ENCODE results near the gene DYSF.

The DYSF gene

GRCh38 chr2:71551631-71551915 lies 98.2 kb downstream of the DYSF start:
- H4K20me1 ChIP-seq (ENCODE audit: insufficient read depth, low read length, poor library complexity, severe bottlenecking), result no peaks in the 10 kb centered on the region
- H3K4me1 ChIP-seq (ENCODE audit: insufficient read depth, low read length, poor library complexity, severe bottlenecking), result no peaks in the 10 kb centered on the region
- no peaks in the 10 kb centered on the region for H3K9me3 ChIP-seq (ENCODE audit: insufficient read depth, low read depth, low read length)
- no peak overlapping the region for H2AFZ ChIP-seq (ENCODE audit: low read length)
- H3K4me3 ChIP-seq (ENCODE audit: low read length, poor library complexity, severe bottlenecking), result no peak overlapping the region
- H3K4me2 ChIP-seq (ENCODE audit: low read depth, low read length, poor library complexity, severe bottlenecking), result no peak overlapping the region
- H3K36me3 ChIP-seq (ENCODE audit: insufficient read depth, low read length), result no peaks in the 10 kb centered on the region
- H3K27me3 ChIP-seq (ENCODE audit: insufficient read depth, low read length, poor library complexity, severe bottlenecking), result no peaks in the 10 kb centered on the region
- no peak overlapping the region for H3K9ac ChIP-seq (ENCODE audit: low read depth, low read length, poor library complexity, severe bottlenecking)
- H3K79me2 ChIP-seq (ENCODE audit: insufficient read depth, low read length), result no peaks in the 10 kb centered on the region
- TF ChIP-seq CTCF (conservative IDR thresholded peaks at IDR 0.05; ENCODE audit: low read length) (no peak), EZH2phosphoT487 (IDR thresholded peaks at IDR 0.05; ENCODE audit: borderline replicate concordance) (no peak)
- H3F3A ChIP-seq (ENCODE audit: low read depth), result no peaks in the 10 kb centered on the region
- no peaks in the 10 kb centered on the region for H3K9me2 ChIP-seq (replicated peaks; ENCODE audit: low read depth, low read length)

GRCh38 chr2:71552356-71552755 lies 99.0 kb downstream of the DYSF start:
- no peaks in the 10 kb centered on the region for H3K36me3 ChIP-seq (ENCODE audit: insufficient read depth, low read length)
- H3K4me3 ChIP-seq (ENCODE audit: low read length, poor library complexity, severe bottlenecking), result no peak overlapping the region
- H3F3A ChIP-seq (ENCODE audit: low read depth), result no peaks in the 10 kb centered on the region
- no peaks in the 10 kb centered on the region for H3K79me2 ChIP-seq (ENCODE audit: insufficient read depth, low read length)
- no peaks in the 10 kb centered on the region for H3K9me3 ChIP-seq (ENCODE audit: insufficient read depth, low read depth, low read length)
- H3K27me3 ChIP-seq (ENCODE audit: insufficient read depth, low read length, poor library complexity, severe bottlenecking), result no peaks in the 10 kb centered on the region
- no peaks in the 10 kb centered on the region for H3K9me2 ChIP-seq (replicated peaks; ENCODE audit: low read depth, low read length)
- H3K4me2 ChIP-seq (ENCODE audit: low read depth, low read length, poor library complexity, severe bottlenecking), result no peak overlapping the region
- H2AFZ ChIP-seq (ENCODE audit: low read length), result no peak overlapping the region
- no peaks in the 10 kb centered on the region for H3K4me1 ChIP-seq (ENCODE audit: insufficient read depth, low read length, poor library complexity, severe bottlenecking)
- no peak overlapping the region for H3K9ac ChIP-seq (ENCODE audit: low read depth, low read length, poor library complexity, severe bottlenecking)
- no peaks in the 10 kb centered on the region for H4K20me1 ChIP-seq (ENCODE audit: insufficient read depth, low read length, poor library complexity, severe bottlenecking)
- TF ChIP-seq EZH2phosphoT487 (IDR thresholded peaks at IDR 0.05; ENCODE audit: borderline replicate concordance) (no peak), CTCF (conservative IDR thresholded peaks at IDR 0.05; ENCODE audit: low read length) (no peak)

- Histone ChIP-seq H3K4me2 (ENCODE audit: low read depth, low read length, poor library complexity, severe bottlenecking) (no peak overlapping the region), H3K9ac (ENCODE audit: low read depth, low read length, poor library complexity, severe bottlenecking) (no peak overlapping the region), H3K4me1 (ENCODE audit: insufficient read depth, low read length, poor library complexity, severe bottlenecking) (no peaks in the 10 kb centered on the region), H3K9me2 (replicated peaks; ENCODE audit: low read depth, low read length) (no peaks in the 10 kb centered on the region), H3K27me3 (ENCODE audit: insufficient read depth, low read length, poor library complexity, severe bottlenecking) (no peaks in the 10 kb centered on the region), H3K4me3 (ENCODE audit: low read length, poor library complexity, severe bottlenecking) (no peak overlapping the region), H2AFZ (ENCODE audit: low read length) (no peak overlapping the region), H3K79me2 (ENCODE audit: insufficient read depth, low read length) (no peaks in the 10 kb centered on the region), H4K20me1 (ENCODE audit: insufficient read depth, low read length, poor library complexity, severe bottlenecking) (no peaks in the 10 kb centered on the region), H3K36me3 (ENCODE audit: insufficient read depth, low read length) (no peaks in the 10 kb centered on the region), H3K9me3 (ENCODE audit: insufficient read depth, low read depth, low read length) (no peaks in the 10 kb centered on the region), H3F3A (ENCODE audit: low read depth) (no peaks in the 10 kb centered on the region)
- TF ChIP-seq CTCF (conservative IDR thresholded peaks at IDR 0.05; ENCODE audit: low read length), result no peak
- TF ChIP-seq EZH2phosphoT487 (IDR thresholded peaks at IDR 0.05; ENCODE audit: borderline replicate concordance), result no peak
Observed at GRCh38 chr2:71552861-71553301, 99.5 kb downstream of the DYSF start.
